ENCODE measurements around the gene MAPK14. TPM values are rescaled to one million over a fixed set of nuclear protein-coding genes. Genes with fewer than 3 reads are reported as not detected.
A peak's percentile ranks its signal among the peaks of the same experiment; 100 is the strongest.

The MAPK14 gene
- total and polyA plus RNA-seq, 10 of the 15 experiments (the other 5 are each of a cell fraction or from before 2014, with no cell fraction given): 12.5 to 59.5 (median 43.0) TPM

DNA sequence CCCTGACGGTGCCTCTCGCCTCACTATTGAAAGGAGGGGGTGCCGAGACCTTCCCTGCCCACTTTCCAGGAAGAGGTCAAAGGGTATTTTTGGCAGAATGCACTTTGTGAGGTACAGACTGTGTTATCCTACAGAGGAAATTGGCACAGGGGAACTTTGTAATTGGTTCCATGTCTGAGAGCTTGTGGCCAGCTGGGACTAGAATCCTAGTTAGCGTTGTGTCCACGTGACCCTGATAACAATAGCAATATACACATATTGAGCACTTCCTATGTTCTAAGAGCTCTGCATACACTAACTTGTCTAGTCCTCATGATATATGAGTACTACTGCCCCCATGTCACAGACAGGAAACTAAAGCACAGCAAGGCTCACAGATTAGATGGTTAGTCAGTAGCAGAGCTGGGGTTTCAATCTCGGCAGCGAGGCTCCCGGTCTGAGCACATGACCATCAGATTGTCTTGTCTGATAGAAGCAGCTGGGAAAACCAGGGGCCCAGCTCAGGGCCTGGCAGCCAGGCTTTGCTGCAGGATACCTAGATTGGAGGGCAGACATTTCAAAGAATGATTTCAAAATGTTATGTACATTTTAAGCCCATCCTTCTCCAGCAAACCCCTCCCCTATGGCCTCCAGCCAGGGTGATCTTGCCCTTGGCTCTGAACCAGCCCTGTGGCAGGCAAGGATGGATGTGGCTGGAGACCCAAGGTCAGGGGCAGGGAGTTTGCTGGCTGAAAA is 104.1 kb downstream of the MAPK14 start (continued):
- TF ChIP-seq, protein P1, sequence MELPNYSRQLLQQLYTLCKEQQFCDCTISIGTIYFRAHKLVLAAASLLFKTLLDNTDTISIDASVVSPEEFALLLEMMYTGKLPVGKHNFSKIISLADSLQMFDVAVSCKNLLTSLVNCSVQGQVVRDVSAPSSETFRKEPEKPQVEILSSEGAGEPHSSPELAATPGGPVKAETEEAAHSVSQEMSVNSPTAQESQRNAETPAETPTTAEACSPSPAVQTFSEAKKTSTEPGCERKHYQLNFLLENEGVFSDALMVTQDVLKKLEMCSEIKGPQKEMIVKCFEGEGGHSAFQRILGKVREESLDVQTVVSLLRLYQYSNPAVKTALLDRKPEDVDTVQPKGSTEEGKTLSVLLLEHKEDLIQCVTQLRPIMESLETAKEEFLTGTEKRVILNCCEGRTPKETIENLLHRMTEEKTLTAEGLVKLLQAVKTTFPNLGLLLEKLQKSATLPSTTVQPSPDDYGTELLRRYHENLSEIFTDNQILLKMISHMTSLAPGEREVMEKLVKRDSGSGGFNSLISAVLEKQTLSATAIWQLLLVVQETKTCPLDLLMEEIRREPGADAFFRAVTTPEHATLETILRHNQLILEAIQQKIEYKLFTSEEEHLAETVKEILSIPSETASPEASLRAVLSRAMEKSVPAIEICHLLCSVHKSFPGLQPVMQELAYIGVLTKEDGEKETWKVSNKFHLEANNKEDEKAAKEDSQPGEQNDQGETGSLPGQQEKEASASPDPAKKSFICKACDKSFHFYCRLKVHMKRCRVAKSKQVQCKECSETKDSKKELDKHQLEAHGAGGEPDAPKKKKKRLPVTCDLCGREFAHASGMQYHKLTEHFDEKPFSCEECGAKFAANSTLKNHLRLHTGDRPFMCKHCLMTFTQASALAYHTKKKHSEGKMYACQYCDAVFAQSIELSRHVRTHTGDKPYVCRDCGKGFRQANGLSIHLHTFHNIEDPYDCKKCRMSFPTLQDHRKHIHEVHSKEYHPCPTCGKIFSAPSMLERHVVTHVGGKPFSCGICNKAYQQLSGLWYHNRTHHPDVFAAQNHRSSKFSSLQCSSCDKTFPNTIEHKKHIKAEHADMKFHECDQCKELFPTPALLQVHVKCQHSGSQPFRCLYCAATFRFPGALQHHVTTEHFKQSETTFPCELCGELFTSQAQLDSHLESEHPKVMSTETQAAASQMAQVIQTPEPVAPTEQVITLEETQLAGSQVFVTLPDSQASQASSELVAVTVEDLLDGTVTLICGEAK (IDR thresholded peaks at IDR 0.05; ENCODE audit: borderline replicate concordance): no peak
- no peak for TF ChIP-seq GABPA (IDR thresholded peaks at IDR 0.05; ENCODE audit: low read depth)
- TF ChIP-seq SIN3A (IDR thresholded peaks at IDR 0.05; ENCODE audit: low read depth, low read length): 0 out of 2 replicates have a peak, but pooled peaks have one; percentile 24
- no peak for TF ChIP-seq STAT1 (conservative IDR thresholded peaks at IDR 0.05)
- TF ChIP-seq SMAD5 (IDR thresholded peaks at IDR 0.05; ENCODE audit: low read depth): no peak
- 0 out of 4 replicates have a peak, but pooled peaks of 1 of the 2 experiments have one; percentile 9 for TF ChIP-seq EP300 (IDR thresholded peaks at IDR 0.05; ENCODE audit: borderline replicate concordance in 1 of 2, control insufficient read depth in 1 of 2, low read depth in 2 of 2, low read length in 2 of 2)
- TF ChIP-seq, protein P2, sequence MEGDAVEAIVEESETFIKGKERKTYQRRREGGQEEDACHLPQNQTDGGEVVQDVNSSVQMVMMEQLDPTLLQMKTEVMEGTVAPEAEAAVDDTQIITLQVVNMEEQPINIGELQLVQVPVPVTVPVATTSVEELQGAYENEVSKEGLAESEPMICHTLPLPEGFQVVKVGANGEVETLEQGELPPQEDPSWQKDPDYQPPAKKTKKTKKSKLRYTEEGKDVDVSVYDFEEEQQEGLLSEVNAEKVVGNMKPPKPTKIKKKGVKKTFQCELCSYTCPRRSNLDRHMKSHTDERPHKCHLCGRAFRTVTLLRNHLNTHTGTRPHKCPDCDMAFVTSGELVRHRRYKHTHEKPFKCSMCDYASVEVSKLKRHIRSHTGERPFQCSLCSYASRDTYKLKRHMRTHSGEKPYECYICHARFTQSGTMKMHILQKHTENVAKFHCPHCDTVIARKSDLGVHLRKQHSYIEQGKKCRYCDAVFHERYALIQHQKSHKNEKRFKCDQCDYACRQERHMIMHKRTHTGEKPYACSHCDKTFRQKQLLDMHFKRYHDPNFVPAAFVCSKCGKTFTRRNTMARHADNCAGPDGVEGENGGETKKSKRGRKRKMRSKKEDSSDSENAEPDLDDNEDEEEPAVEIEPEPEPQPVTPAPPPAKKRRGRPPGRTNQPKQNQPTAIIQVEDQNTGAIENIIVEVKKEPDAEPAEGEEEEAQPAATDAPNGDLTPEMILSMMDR (IDR thresholded peaks at IDR 0.05 in 2 of 3, conservative IDR thresholded peaks at IDR 0.05 in 1 of 3; ENCODE audit: control insufficient read depth in 2 of 3, extremely low read depth in 1 of 3, insufficient read depth in 1 of 3, low read depth in 3 of 3, low read length in 3 of 3): no peak; a peak in 1 of 6 replicates
- TF ChIP-seq RUNX3 (IDR thresholded peaks at IDR 0.05; ENCODE audit: low read length): peak; percentile 17; the same call in 1 of the 2 replicates
- TF ChIP-seq FOXK2 (IDR thresholded peaks at IDR 0.05): no peak
- TF ChIP-seq, protein P3, sequence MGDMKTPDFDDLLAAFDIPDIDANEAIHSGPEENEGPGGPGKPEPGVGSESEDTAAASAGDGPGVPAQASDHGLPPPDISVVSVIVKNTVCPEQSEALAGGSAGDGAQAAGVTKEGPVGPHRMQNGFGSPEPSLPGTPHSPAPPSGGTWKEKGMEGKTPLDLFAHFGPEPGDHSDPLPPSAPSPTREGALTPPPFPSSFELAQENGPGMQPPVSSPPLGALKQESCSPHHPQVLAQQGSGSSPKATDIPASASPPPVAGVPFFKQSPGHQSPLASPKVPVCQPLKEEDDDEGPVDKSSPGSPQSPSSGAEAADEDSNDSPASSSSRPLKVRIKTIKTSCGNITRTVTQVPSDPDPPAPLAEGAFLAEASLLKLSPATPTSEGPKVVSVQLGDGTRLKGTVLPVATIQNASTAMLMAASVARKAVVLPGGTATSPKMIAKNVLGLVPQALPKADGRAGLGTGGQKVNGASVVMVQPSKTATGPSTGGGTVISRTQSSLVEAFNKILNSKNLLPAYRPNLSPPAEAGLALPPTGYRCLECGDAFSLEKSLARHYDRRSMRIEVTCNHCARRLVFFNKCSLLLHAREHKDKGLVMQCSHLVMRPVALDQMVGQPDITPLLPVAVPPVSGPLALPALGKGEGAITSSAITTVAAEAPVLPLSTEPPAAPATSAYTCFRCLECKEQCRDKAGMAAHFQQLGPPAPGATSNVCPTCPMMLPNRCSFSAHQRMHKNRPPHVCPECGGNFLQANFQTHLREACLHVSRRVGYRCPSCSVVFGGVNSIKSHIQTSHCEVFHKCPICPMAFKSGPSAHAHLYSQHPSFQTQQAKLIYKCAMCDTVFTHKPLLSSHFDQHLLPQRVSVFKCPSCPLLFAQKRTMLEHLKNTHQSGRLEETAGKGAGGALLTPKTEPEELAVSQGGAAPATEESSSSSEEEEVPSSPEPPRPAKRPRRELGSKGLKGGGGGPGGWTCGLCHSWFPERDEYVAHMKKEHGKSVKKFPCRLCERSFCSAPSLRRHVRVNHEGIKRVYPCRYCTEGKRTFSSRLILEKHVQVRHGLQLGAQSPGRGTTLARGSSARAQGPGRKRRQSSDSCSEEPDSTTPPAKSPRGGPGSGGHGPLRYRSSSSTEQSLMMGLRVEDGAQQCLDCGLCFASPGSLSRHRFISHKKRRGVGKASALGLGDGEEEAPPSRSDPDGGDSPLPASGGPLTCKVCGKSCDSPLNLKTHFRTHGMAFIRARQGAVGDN (IDR thresholded peaks at IDR 0.05): peak; percentile 45; the same call in 1 of the 2 replicates
- no peak for TF ChIP-seq SUPT20H (IDR thresholded peaks at IDR 0.05; ENCODE audit: borderline replicate concordance, control insufficient read depth, low read depth, low read length)
- TF ChIP-seq CREM (IDR thresholded peaks at IDR 0.05; ENCODE audit: low read depth): 0 out of 2 replicates have a peak, but pooled peaks have one; percentile 19
- no peak for TF ChIP-seq FOXM1 (IDR thresholded peaks at IDR 0.05; ENCODE audit: low read depth, low read length)
- TF ChIP-seq, protein P4, sequence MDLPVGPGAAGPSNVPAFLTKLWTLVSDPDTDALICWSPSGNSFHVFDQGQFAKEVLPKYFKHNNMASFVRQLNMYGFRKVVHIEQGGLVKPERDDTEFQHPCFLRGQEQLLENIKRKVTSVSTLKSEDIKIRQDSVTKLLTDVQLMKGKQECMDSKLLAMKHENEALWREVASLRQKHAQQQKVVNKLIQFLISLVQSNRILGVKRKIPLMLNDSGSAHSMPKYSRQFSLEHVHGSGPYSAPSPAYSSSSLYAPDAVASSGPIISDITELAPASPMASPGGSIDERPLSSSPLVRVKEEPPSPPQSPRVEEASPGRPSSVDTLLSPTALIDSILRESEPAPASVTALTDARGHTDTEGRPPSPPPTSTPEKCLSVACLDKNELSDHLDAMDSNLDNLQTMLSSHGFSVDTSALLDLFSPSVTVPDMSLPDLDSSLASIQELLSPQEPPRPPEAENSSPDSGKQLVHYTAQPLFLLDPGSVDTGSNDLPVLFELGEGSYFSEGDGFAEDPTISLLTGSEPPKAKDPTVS (IDR thresholded peaks at IDR 0.05; ENCODE audit: low read depth, low read length): no peak
- TF ChIP-seq ATF7 (IDR thresholded peaks at IDR 0.05; ENCODE audit: low read depth): peak; percentile 36; the same call in 1 of the 2 replicates
- TF ChIP-seq, protein P5, sequence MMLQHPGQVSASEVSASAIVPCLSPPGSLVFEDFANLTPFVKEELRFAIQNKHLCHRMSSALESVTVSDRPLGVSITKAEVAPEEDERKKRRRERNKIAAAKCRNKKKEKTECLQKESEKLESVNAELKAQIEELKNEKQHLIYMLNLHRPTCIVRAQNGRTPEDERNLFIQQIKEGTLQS (IDR thresholded peaks at IDR 0.05; ENCODE audit: borderline replicate concordance, extremely low read depth, low read depth, low read length): no peak
